Posterior vena cava (tissue), 2 donors: ENCODE data around the gene SMYD5. TPM values are rescaled to one million over a fixed set of nuclear protein-coding genes. Genes with fewer than 3 reads are reported as not detected.
A peak's percentile ranks its signal among the peaks of the same experiment; 100 is the strongest.
"Not testable (repeated sequence)": the region's sequence is repeated elsewhere in the genome, so short reads cannot be mapped to it uniquely, and the experiment has no call there.

Source experiments
- DNase-seq: peaks from one replicate; pipeline ENCODE4 v3.0.0-alpha.2; 2020; ENCODE audit warnings: low spot score
- intact Hi-C, 2 donors: fragments of 100-400 bp; cut with DNase I; formaldehyde crosslinking; loops; one replicate each; pipeline versions ENCODE4 v1.14.1 to v1.14.2; 2022 to 2023
- long read RNA-seq, 2 donors: library from polyadenylated mRNA; unstranded; transcript quantifications; one replicate each; pipeline ENCODE4 v2.0.0, GENCODE V29; 2020 to 2021
- total RNA-seq, 2 donors: library from RNA; stranded (reverse); fragmentation: NEBNext Ultra II Directional; extraction: Animal tissue kit (Norgen Biotek cat#: 25700); gene quantifications; one replicate each; pipeline ENCODE4 v1.2.1, GENCODE V29; 2021
- donor health status: DM: yes; HTN: yes; CAD: no.
- donor health status: DM: yes; HTN: yes; CAD: no.

The SMYD5 gene
- total RNA-seq, result 10 to 100 TPM; 17.1 to 20.8 TPM
- long read RNA-seq, donor 1, partial matches to known transcripts, result 1 of 5 reads
- long read RNA-seq, donor 1, other reads (novel, unspliced or antisense), result 3 of 5 reads
- long read RNA-seq, donor 2, transcript SMYD5-202 (13 exons, 2,593 nt), result major isoform, 14 of 27 reads
- long read RNA-seq, donor 2, partial matches to known transcripts, result 4 of 27 reads
- long read RNA-seq, donor 2, other reads (novel, unspliced or antisense), result 9 of 27 reads

GRCh38 chr2:73214120-73215035, at the start of gene SMYD5:
Gene SMYD5 (plus strand): TSS chr2:73214245. CDS start chr2:73214267, 22 bp downstream.
- intact Hi-C loops, result no loop called here
- DNase-seq, result peak; percentile 96

- intact Hi-C loops, DNase-seq: not testable (repeated sequence)
These were observed 48.1 kb upstream of the SMYD5 start for GRCh38 chr2:73165978-73166377.

DNA sequence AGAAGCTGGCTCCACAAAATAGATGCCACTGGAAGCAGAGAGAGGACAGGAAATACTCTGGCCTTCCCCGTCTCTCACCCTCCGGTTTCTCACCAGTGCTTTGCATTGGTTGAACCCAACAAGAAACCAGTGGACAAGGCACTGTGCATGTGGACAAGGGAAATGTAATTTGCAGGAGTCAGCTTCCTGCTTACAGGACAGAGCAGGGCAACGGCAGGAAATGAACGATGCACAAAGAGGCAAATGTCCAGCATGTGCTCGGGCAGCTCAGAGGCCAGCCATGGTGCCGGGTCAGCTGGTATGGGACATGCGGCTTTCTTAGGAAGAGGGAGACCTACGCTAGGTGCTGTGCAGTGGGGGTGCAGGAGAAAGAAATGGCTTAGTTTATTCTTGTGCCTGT, 47.2 kb upstream of the SMYD5 start:
- intact Hi-C loops, DNase-seq: not testable (repeated sequence)

- DNase-seq, intact Hi-C loops: not testable (repeated sequence)
These were observed 45.7 kb upstream of the SMYD5 start for GRCh38 chr2:73168348-73168747.

DNA sequence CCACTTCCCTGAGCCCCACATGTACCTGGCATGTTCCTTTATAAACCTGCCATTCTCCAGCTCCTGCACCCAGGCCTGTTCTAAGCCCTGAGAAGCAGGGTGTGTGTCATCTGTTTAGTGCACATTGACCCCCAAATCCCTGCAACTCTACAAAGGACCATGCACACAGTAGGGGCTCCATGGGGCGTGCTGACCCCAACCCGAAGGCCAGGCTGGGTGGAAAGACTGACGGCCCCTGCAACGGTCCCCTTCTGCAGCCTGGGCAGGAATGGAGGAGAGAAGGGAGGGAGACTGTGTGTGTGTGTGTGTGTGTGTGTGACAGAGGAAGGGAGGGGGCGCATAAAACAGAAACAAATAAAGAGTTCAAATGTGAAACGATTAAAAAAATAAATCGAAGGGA, 43.7 kb upstream of the SMYD5 start:
- DNase-seq, intact Hi-C loops: not testable (repeated sequence)

GRCh38 chr2:73172963-73173362, 41.1 kb upstream of the SMYD5 start:
- DNase-seq, result no peak
- intact Hi-C loops, result no loop called here

- intact Hi-C loops, result no loop called here
- DNase-seq, result no peak
These were observed 40.3 kb upstream of the SMYD5 start for GRCh38 chr2:73173781-73174180.

GRCh38 chr2:73174244-73174643, 39.8 kb upstream of the SMYD5 start:
- peak; percentile 67 for DNase-seq
- intact Hi-C loops, result no loop called here

DNA sequence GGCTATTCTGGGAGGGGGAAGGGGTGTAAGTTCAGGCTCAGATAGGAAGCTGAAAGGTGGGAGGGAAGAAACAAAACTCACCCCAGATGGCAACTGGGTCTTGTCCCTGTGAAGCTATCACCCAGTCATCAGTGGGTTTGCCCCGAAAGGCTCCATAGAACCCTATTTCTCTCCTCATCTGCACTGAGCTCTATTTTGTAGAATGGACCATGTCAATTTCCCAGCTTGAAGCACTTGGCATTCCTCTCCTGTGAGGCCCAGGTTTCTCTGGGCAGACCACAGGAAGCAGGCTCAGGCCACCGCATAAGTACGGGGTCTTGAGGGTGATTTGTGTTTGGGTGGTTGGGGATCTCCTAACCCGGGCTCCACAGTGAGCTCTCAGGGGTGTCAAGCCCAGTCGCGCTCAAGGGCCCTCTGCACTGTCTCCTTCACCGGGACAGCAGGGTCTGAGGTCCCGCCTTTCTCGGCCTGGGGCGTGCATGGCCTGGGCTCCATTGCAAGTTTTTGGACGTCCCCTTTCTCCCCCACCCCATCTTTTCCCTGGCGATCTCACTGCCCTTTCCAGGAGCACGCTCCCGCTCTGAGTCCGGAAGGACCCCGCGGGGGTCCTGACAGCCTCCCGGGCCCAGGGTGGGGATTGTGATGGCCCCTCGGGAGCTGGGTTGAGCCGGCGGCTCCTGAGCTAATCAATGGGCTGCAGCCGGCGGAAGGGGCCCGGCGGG, 38.9 kb upstream of the SMYD5 start:
- DNase-seq, result peak; percentile 82
- intact Hi-C loops, result no loop called here

- intact Hi-C loops, result no loop called here
- peak; percentile 93 for DNase-seq
These were observed 38.3 kb upstream of the SMYD5 start for GRCh38 chr2:73175663-73176204.

- intact Hi-C loops, result no loop called here
- DNase-seq, result peak; percentile 85
These were observed 37.7 kb upstream of the SMYD5 start for GRCh38 chr2:73176205-73176880.

- DNase-seq, result peak; percentile 98
- intact Hi-C loops, result no loop called here
These were observed 37.0 kb upstream of the SMYD5 start for GRCh38 chr2:73176881-73177644.

DNA sequence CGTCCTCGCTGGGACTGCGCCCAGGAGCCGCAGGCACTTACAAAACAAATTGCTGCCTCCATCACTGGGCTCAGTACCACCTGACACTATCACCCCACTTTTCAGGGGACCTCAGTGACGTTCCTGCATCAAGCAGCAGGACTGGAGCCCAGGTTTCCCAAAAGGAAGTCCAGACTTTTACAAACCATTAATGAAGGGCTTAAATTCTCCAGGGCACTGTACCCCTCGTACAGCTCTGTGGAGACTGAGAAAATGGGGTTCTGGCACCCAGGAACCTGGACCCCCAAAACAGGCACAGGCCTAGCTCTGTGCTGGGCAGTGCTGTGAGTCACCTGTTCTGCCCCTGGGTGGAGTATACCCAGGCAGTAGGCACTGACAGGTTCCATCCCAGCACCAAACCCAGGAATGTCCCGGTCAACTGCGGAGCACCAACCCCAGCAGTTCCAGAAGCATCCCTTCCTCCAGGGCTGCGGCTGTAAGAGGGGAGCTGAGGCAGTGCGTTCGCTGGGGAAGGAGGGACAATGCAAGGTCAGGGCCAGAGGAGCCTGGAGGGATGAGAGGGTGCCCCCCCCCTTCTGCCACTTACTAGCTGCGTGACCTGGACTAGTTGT, 36.3 kb upstream of the SMYD5 start:
- intact Hi-C loops, result no loop called here

GRCh38 chr2:73185965-73186364, 28.1 kb upstream of the SMYD5 start:
- DNase-seq, result no peak
- intact Hi-C loops, result no loop called here

More for the DNA sequence above, 36.3 kb upstream of the SMYD5 start:
- no peak for DNase-seq

- intact Hi-C loops, result no loop called here
- no peak for DNase-seq
These were observed 26.5 kb upstream of the SMYD5 start for GRCh38 chr2:73187549-73187948.

DNA sequence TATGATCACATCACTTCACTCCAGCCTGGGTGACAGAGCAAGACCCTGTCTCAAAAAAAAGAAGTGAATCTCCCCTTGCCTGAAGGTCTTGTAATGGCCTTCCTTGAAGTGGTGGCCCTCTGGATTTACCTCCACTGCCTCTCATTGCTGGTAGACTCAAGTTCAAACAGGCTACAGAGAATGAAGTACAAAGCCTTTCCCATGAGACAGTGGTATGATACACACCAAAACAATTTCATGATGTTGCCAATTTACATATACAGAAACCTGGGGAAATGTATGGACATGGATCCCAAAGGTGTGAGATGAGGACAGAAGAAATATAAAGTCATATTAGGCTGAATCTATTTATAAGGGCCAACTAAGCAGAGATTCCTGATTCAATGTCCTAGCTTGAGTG, 16.5 kb upstream of the SMYD5 start:
- intact Hi-C loops, result no loop called here
- DNase-seq, result no peak

DNA sequence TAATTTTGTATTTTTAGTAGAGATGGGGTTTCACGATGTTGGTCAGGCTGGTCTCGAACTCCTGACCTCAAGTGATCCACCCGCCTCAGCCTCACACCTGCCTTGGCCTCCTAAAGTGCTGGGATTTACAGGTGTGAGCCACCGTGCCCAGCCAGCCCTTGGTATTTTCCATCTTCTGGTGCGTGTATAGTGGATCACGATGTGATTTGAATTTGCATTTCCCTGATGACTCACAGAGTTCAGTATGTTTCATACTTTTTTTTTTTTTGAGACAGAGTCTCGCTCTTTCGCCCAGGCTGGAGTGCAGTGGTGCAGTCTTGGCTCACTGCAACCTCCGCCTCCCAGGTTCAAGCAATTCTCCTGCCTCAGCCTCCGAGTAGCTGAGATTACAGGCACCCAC, 13.8 kb upstream of the SMYD5 start:
- intact Hi-C loops, DNase-seq: not testable (repeated sequence)
